Activated CD4-positive, alpha-beta T cell treated with anti-CD3 and anti-CD28 coated beads for 4 hours (primary cell): ENCODE measurements around the gene AP2M1.

Source experiments
- DNase-seq, 2 donors: peaks; one replicate each; pipeline ENCODE4 v3.0.0-alpha.2; 2020

Gene AP2M1

GRCh38 chr3:184229394-184230080 is 54.9 kb downstream of the AP2M1 start, which contains the start of gene VWA5B2:
VWA5B2 (plus strand) TSS chr3:184229585; CDS start chr3:184230529, 944 bp downstream.
- peak; percentile 60 to 67 for DNase-seq

- peak in 1 of 2 donors; percentile 30 for DNase-seq
Observed at GRCh38 chr3:184230081-184230602, 55.5 kb downstream of the AP2M1 start.

- DNase-seq, result no peak
Observed at GRCh38 chr3:184230603-184231528, 56.2 kb downstream of the AP2M1 start.

GRCh38 chr3:184231671-184232070 is 57.0 kb downstream of the AP2M1 start:
- DNase-seq, result no peak

- no peak for DNase-seq
Observed at GRCh38 chr3:184233127-184233843, 58.6 kb downstream of the AP2M1 start.
